HG03139 (cell line): ENCODE results near the gene FXN.
"Not testable (repeated sequence)": the region's sequence is repeated elsewhere in the genome, so short reads cannot be mapped to it uniquely, and the experiment has no call there.

Experiments used
- ATAC-seq: cut with Tn5 transposase; IDR thresholded peaks from one replicate; pipeline ENCODE4 v1.9.1; 2021; ENCODE audit not compliant: unreplicated experiment

Gene FXN

DNA sequence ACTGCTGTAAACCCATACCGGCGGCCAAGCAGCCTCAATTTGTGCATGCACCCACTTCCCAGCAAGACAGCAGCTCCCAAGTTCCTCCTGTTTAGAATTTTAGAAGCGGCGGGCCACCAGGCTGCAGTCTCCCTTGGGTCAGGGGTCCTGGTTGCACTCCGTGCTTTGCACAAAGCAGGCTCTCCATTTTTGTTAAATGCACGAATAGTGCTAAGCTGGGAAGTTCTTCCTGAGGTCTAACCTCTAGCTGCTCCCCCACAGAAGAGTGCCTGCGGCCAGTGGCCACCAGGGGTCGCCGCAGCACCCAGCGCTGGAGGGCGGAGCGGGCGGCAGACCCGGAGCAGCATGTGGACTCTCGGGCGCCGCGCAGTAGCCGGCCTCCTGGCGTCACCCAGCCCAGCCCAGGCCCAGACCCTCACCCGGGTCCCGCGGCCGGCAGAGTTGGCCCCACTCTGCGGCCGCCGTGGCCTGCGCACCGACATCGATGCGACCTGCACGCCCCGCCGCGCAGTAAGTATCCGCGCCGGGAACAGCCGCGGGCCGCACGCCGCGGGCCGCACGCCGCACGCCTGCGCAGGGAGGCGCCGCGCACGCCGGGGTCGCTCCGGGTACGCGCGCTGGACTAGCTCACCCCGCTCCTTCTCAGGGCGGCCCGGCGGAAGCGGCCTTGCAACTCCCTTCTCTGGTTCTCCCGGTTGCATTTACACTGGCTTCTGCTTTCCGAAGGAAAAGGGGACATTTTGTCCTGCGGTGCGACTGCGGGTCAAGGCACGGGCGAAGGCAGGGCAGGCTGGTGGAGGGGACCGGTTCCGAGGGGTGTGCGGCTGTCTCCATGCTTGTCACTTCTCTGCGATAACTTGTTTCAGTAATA lies at the start of gene FXN:
TSS of gene FXN (plus strand) at position 315 of the 871 bp plus-strand sequence. CDS start at position 346, 31 bp downstream.
- peak; percentile 89 for ATAC-seq

DNA sequence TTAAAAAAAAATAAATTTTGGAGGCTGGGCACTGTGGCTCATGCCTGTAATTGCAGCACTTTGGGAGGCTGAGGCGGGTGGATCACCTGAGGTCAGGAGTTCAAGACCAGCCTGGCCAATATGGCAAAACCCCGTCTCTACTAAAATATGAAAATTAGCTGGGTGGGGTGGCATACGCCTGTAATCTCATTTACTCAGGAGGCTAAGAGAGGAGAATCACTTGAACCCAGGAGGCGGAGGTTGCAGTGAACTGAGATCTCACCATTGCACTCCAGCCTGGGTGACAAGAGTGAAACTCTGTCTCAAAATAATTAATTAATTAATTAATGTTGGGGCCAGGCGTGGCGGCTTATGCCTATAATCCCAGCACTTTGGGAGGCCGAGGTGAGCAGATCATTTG lies 48.6 kb upstream of the FXN start:
- ATAC-seq, result not testable (repeated sequence)

DNA sequence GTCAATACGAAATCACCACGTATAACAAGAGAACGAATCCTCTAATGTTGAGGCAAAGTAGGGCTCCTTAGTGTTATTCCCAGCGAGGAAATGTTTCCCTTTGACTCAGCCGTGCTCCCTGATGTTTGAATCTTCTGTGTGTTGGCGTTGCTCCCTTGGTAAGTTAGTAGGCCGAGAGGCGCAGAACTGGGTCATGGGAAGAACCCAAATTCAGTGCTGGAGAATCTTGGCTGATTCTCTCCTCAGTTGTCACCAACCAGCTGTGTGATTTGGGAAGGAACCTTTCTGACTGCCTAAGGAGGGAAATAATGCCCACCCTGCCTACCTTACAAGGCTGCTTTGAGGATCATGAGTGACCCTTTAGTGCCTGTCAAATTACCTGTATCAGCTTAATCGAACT lies 44.1 kb upstream of the FXN start:
- no peak for ATAC-seq

DNA sequence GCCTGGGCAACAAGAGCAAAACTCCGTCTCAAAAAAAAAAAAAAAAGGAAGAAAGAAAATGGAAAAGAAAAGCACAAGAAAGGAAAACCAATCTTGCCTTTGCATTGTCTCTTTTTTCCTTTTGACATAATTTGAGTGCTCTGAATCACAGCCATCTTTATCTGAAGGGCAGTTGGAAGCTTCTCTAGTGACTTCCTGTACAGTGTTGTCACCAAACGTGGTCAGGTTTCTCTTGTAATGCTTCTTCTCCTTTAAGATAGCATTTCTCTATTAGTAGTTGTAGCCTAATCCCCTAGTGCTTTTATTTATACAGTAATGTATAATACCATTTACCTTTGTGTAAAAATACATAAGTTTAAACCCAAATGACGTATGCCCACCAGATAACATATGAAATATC lies 39.8 kb upstream of the FXN start:
- no peak for ATAC-seq

DNA sequence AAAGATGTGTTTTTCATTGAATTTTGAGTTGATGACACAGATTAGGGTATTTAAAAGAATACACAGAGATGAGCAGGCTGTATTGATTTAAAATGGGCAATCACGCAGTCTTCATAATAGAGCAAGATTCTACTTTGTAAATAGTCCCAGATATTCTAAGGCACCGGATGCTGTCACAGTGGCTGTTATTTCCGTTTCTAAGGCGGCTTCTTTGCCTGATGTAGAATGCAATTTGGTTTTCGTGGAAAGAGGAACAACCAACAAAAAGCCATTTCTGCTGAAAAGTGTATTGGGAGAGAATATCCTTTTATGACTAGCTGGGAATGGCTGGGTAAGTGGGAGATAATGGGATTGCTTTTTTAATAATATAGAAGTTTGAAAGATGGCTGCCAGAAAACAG lies 39.1 kb upstream of the FXN start:
- ATAC-seq, result no peak

DNA sequence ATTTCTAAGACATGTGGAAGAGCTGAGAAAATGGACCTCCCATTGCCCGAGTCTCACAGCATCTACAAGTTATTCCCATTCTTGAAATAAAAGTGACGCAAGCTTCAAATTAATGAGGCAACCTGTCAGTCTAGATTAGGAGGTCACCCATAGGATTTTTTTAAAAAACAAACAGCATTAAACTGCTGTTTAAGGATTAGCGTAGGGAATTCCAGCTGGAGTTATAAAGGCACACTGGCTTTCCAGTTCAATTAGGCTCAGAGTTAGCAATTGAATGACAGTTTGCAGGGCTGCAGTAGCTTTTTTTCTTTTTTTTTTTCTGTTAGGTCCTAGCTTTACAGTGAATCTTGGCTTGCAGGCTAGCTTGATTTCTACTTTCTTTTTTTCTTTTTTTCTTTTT lies 37.9 kb upstream of the FXN start:
- ATAC-seq, result no peak

DNA sequence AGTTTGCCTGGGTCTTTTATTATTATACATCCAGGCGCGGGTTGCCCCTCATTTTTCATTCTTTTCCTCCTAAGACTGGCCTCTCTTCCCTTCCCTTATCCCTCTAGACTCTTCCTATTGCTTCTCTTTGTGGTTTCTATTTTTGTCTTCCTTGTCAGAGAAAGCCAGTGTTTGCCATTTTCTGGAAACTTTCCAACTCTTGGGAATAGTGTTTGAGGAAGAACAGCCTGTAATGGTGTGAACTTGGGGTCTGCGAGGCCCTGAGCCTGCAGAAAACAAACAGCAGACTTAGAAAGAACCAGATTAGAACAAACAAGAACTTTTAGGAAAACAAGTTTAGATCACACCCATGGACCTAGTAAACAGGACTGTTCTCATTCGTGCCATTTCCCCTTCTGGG lies 37.2 kb upstream of the FXN start:
- ATAC-seq, result no peak

DNA sequence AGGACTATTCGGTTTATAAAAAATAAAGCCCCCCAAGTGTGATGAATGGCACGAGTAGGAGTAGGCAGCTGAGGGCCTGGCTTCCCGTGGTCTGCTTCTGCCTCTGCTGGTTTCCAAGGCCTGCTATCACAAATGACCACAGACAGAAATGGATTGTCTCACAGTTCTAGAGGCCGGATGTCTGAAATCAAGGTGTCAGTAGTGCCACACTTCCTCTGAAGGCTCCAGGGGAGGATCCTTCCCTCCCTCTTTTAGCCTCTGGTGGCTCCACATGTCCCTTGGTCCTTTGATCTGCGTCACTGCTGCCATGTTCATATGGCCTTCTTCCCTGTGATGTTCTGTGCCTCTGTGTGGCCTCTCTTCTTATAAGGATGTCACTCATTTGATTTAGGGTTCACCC lies 36.7 kb upstream of the FXN start:
- ATAC-seq, result no peak

DNA sequence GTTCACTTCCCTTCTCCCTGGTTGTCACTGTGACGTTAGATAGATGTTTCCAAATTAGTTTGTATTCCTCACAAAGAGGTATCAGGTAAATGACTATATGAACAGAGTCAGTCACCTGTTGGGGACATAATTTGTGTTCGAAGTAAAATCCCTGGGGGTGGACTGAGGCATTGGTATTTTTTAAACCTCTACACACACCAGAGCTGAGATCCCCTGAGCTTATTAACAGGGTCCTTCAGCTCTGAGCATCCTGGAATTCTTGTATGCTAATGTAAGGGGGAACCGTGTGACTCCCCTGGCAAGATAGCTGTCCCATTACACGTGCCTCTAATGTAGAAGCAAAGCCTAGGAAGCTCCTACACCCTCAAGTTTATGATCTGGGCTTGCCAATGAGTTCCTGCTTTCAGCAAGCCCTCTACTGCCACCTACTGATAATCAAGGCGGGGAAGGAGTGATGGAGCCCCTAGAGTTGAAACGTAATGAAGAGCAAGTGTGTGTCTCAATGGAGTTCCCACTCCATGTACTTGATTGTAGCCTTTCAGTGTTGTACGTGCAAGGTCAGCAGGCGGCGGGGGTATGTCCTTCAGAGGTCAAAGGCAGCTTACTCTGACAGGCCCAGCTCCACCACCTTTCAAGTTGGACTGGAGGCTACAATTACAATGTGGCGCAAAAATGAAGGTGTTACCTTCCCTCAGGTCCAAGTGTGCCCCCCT lies 36.0 kb upstream of the FXN start:
- ATAC-seq, result peak; percentile 68

DNA sequence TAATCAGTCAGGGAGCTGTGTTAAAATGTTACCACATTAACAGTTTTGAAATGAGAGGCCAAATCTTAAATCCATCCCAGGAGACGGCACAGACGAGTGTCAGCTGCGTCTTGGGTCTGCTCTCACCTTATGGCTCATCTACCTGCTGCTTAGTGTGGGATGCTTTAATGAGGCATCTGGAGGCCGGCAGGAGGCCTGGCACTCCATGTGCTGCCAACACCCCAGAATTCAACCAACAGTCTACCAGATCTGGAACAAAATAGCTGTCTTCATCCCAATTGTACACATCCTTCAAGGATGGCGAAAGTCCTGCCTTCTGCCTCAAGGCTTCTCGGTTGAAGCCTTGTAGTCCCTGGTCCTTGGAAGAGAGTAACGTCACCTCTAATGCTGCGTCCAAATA lies 33.6 kb upstream of the FXN start:
- ATAC-seq, result no peak

DNA sequence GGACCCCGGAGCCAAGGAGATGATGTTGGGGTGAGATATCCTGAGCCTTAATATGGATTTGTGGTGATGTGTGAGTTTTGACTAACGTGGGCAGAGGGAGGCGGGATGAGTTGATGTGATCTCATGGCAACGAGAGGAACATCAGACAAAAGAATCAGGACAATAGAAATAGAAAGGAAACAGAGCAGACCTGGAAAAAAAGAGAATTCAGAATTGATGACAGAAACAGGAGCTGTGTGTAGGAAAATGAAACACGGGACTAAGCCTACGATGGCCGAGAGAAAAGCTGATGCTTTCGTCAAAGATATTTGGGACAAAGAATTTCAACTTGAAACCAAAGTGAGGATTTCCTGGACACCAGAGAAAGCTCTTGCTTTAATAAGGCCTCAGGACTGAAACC lies 32.5 kb upstream of the FXN start:
- no peak for ATAC-seq

DNA sequence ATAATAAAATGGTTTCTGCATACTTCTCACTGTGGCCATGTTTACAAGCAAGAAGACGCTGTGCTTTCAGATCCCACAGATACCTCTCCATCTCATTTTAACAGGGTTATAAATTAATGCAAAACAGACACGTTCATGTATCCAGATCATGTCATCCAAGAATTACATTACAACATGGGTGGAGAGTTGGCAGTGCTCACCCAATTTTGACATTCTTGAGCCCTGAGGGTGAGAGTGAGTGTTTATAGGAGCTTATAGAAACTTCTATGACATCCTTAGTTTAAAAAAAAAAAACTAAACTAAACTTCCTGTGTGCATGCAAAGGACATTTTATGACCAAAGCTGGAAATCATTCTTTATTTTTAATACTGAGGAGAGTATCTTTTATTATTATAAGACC lies 30.7 kb upstream of the FXN start:
- ATAC-seq, result no peak

DNA sequence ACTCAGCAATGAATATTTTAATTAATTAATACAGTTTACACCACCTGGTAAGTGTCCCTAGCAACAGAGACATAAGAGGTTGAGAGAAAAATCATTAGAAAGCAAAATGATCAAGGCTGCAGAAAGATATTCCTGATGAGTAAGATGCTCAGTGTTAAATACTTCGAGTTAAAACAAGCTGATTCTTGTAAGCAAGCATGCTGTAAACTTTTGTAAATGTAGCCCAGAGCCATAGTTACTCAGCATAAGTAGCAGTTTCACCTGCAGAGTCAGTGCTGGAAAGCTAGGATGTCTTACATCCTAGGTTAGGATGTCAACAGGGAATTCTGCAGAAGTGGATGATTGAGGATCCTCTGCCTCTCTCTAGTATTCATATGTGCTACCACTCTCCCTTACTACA lies 25.8 kb upstream of the FXN start:
- ATAC-seq, result no peak

DNA sequence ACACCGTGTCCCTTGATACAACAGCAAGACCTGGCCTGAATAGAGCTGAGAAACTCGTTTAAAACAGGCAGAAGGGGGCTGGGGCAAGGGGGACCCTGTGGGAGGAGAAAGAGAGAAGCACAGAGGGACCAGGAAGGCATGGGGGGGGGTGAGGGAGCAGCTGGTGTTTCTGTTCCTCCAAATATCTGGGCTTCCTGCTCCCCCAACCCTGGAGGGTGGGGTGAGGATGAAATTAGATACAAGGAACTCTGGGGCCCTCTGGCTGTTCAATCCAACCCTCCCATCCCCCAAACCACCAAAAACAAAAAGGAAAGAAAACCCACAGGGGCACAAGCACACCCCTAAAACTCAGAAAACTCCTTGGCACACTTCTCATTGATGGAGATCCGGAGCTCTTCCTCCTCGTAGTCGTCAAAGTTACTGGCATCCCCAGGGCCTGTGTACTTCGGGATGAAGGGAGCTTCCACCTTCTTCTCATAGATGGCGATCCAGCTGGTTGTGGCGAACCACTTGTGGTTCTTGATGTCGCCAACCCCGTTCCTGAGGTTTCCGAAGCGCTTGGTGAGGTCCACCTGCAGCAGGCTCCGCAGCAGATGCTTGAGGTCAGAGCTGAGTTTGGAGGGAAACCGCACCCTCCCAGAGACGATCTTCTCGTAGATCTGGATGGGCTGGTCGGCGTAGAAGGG lies 22.7 kb upstream of the FXN start:
- no peak for ATAC-seq

DNA sequence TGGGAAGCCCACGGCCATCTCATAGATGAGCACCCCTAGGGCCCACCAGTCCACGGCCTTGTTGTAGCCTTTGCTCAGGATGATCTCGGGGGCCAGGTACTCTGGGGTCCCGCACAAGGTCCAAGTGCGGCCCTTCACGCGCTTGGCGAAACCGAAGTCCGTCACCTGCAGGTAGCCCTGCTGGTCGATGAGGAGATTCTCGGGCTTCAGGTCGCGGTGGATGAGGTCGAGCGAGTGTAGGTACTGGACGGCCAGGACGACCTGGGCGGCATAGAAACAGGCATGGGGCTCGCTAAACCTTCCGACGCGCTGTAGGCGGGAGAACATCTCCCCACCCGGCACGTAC lies 22.2 kb upstream of the FXN start:
- no peak for ATAC-seq

DNA sequence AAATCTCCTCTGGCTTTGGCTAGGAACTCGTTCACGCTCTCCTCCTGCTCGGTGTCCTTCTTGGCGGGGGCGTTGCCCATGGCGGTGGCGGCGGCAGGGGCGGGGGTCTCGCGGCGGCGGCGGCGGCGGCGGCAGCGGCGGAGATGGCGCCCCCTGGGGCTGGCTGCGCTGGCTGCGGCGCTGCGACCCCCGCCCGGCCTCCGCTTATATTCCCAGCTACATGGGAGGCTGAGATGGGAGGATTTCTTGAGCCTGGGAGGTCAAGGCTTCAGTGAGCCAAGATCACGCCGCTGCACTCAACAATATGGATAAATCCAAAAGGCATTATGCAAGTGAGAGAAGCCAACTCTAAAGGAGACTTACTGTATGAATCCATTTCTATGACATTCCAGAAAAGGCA lies 21.5 kb upstream of the FXN start, which contains the start of gene PRKACG:
TSS of gene PRKACG (minus strand) at position 101 of the 400 bp plus-strand sequence. CDS start at position 80, 21 bp downstream.
- no peak for ATAC-seq

DNA sequence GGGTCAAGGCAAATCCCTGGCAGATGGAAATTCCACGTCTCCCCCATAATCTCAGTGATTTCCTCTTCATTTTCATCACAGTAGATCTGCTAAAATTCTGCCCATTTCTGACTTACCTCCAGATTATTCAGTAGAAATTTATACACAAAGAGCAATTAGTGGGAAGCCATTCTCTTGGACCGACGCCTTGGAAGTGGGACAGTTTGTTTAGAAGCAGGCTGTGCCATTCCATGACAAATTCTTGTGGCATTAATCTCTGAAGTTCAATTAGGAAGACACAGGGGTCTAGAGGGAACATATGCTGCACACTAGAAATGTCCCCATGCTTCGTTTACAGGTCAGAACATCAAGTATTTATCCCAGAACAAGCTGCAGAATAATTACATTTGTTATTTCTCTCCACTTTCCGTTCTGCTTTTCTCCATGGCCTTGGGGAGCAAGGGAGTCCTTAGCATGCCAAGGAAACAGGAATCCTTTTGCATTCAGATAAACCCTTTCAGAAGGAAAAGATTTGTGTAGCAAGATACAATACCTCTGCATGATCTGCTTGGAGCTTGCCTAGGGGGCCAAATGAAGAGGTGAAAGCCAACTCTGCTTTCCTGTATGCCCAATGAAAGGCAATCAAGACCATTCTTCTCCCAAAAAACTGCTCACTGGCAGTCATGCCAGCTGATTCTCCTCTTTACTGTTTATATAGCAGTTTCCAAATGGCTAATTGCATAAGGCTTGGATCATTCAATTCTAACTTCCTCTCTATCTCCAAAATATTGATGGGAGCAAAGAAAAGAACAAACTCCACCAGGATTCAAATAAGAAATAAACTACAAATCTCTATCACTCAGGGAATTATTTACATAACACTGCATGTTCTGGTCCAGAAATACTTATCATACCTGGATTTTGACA lies 19.1 kb upstream of the FXN start:
- ATAC-seq, result no peak

DNA sequence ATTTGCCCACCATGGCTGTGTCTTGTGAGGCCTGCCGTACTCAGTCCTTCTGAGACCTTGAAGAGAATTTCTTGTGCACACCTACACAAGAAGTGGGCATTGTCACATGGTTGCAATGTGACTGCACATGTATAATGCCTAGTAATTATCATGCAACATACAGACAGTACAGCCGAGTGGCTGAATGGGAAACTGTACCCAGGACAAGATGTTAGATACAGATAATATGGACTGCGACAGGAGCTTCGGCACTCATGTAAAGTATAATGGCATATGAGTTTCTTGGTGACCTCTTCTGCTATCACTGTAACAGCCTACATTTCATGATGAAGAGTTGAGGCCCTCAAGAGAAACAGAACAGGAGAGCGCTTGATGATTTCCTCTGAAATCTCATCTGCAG lies 16.8 kb upstream of the FXN start:
- no peak for ATAC-seq

DNA sequence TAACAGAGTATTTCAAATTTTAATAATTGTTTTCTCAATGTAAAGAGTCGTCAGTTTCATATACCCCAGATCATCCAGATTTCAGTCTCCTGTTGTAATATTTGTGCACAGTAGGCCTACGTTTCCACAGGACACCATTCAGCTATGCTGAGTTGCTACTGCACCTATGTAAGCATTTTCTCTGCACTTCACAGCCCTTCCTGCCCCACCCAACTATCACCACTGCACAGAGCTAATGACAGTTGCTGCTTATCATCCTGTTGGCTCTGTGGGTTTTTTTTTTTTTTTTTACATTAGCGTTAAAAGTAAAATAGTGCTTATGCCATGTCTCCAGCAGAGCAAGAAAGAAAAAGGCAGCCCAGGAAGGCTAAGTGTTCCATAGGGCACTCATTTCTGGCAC lies 15.7 kb upstream of the FXN start:
- no peak for ATAC-seq

DNA sequence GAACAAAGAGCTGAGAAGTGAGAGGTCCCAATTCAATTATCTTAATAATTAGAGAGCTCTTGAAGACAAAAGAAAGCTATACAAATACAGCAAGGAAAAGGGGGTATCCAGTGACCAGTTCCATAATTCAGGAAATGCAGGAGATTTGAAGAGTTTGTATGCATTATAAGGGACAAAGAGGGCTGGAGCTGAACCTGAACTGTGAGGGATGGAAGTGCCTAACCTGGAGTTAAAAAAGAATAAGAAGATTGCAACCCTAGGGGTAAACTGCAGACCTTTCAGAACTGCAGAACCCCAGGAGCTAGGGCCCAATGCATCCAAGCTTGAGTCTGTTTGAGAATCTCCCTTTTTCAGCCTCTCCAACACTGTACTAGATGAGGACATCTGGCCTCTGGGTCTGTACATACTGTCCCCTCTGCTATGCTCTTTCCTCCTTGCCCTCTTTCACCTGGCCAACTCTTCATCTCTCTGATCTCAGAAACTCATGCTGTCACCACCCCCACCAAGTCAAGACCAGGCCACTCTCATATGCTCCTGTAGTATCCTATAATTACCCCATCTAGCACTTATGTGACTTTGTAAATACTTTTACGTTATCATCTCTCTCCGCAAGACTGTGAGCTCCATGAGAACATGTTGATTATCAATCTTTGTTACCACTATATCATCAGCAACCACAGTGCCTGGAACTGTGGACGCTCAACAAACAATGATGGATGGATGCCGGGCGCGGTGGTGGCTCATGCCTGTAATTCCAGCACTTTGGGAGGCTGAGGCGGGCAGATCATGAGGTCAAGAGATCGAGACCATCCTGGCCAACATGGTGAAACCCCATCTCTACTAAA lies 15.0 kb upstream of the FXN start:
- ATAC-seq, result no peak
